Measurements from ENCODE around the gene MKLN1.
"Not testable (repeated sequence)": the region's sequence is repeated elsewhere in the genome, so short reads cannot be mapped to it uniquely, and the experiment has no call there.

- not testable (repeated sequence) for TF ChIP-seq CTCF, POLR2A (IDR thresholded peaks at IDR 0.05)
Observed at GRCh38 chr7:131462715-131463114, 135.0 kb downstream of the MKLN1 start.

Measured in thyroid gland (tissue), 4 donors.